22Rv1 (cell line): Measurements from ENCODE around the gene TRDMT1.

Source experiments
- H3K27ac ChIP-seq: fragments of 450-650 bp; 2 replicates; pipeline ENCODE4 v1.5.1; 2017
- ZFX ChIP-seq: fragments of 450-650 bp; IDR thresholded peaks from 2 replicates; pipeline ENCODE4 v1.6.1; 2017; ENCODE audit warnings: antibody characterized with exemption, borderline replicate concordance
- TF ChIP-seq, protein P1 (sequence below): fragments of 450-650 bp; IDR thresholded peaks from 2 replicates; pipeline ENCODE4 v1.5.1; 2017; ENCODE audit warnings: mild to moderate bottlenecking

TRDMT1 gene

DNA sequence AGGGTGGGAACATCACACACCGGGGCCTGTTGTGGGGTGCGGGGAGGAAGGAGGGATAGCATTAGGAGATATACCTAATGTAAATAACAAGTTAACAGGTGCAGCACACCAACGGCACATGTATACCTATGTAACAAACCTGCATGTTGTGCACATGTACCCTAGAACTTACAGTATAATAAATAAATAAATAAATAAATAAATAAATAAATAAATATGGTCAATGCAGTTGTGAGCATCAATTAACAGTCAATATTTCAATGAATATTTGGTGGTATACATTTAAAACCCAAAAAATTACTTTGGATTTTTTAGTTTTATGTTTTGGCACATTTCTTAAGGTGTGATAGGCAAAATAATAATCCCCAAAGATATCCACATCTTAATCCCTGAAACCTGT lies 15.6 kb downstream of the TRDMT1 start:
- H3K27ac ChIP-seq, result no peak overlapping the region
- no peak for TF ChIP-seq ZFX
- TF ChIP-seq, protein P1, sequence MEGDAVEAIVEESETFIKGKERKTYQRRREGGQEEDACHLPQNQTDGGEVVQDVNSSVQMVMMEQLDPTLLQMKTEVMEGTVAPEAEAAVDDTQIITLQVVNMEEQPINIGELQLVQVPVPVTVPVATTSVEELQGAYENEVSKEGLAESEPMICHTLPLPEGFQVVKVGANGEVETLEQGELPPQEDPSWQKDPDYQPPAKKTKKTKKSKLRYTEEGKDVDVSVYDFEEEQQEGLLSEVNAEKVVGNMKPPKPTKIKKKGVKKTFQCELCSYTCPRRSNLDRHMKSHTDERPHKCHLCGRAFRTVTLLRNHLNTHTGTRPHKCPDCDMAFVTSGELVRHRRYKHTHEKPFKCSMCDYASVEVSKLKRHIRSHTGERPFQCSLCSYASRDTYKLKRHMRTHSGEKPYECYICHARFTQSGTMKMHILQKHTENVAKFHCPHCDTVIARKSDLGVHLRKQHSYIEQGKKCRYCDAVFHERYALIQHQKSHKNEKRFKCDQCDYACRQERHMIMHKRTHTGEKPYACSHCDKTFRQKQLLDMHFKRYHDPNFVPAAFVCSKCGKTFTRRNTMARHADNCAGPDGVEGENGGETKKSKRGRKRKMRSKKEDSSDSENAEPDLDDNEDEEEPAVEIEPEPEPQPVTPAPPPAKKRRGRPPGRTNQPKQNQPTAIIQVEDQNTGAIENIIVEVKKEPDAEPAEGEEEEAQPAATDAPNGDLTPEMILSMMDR, result no peak

DNA sequence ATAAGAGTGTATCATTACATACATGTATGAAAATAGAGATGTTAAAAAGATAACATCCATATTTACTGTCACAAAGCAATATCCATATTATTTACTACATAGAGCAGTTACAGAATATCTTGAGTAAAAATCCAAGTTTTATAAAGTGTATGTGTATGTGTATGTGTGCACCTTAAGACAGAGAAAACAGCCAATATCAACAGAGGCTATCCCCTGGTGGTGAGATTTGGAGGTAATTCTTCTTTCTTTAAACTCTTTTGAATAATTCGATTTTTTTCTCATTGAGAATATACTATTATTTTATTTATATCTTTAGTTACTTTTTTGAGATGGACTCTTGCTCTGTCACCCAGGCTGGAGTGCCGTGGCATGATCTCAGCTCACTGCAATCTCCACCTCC lies 18.4 kb downstream of the TRDMT1 start:
- TF ChIP-seq, protein P1, result peak; percentile 14
- TF ChIP-seq ZFX, result no peak
- no peak overlapping the region for H3K27ac ChIP-seq

DNA sequence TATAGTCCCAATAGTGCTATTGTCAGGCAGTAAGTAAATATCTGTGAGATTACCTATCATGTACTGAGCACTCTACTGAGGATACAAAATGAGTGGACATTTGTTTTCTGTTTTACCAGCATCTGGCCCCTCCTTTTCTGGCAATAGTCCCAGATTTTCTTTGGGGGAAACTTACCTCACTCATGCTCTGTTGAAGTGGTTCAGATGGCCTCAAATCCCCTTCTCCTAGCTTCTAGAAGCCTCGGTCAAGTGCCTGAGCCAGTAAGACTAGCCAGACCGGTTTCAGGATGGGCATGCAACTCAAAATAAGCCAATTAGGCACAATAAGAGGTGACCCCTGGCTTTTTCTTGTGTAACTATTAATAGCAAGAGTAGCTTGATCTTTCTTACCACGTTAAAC lies 19.7 kb downstream of the TRDMT1 start:
- no peak for TF ChIP-seq ZFX
- TF ChIP-seq, protein P1, result no peak
- H3K27ac ChIP-seq, result no peak overlapping the region

DNA sequence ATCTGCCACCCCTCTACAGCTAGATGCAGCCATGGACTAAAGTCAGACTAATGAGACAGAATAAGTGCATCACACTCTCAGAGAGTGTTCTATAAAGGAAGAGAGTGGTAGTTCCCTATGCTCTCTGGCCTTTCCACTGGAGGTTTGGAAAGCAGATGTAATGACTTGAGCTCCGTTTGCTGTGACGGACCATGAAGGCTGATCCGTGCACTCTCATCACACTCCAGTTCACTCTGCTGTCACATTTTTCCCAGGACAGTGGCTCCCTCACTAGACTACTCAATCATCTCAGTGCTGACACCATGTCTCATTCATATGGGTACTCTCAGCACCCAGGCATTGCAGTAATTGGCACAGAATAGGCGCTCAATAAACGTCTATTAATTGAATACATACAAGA lies 20.4 kb downstream of the TRDMT1 start:
- TF ChIP-seq, protein P1, result no peak
- no peak for TF ChIP-seq ZFX
- no peak overlapping the region for H3K27ac ChIP-seq

DNA sequence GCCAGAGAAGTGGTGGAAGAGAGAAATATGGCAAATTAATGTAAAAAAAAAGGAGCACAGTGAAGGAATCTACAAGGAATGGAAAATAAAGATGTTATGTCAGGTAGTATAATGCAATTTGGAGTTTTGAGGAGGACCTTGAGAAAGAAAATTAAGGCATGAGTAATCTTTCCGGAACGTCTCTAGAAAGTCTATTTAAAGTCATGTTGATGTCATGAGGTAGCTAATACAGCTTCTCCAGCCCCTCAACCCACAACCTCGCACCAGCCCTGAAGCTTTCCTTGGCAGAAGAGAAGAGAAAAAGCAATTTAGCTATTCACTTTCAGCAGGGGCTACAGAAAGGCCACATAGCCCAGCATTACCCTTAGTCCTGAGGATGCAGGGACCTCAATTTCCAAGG lies 22.5 kb downstream of the TRDMT1 start:
- TF ChIP-seq ZFX, result no peak
- TF ChIP-seq, protein P1, result no peak
- no peak overlapping the region for H3K27ac ChIP-seq

DNA sequence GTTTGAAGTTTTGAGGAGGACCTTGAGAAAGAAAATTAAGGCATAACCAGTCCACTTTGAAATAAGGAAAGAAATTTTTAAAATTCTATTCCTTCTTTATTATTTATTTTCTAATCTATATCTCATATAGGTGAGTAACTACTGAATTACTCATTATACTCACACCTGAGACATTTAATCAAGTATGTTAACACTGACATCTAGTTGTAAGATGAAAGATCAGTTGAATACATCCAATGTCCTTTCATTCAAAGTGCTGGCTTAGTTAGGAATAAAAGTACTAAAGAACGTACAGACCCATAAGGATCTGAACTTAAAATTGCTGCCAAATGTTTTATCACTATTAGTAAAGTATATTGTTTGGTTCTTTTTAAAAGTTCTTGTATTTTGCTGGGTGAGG lies 23.5 kb downstream of the TRDMT1 start:
- TF ChIP-seq, protein P1, result peak; percentile 29; the same call in 1 of the 2 replicates
- no peak for TF ChIP-seq ZFX
- H3K27ac ChIP-seq, result peak overlapping the region; percentile 20; the same call in 1 of the 2 replicates

DNA sequence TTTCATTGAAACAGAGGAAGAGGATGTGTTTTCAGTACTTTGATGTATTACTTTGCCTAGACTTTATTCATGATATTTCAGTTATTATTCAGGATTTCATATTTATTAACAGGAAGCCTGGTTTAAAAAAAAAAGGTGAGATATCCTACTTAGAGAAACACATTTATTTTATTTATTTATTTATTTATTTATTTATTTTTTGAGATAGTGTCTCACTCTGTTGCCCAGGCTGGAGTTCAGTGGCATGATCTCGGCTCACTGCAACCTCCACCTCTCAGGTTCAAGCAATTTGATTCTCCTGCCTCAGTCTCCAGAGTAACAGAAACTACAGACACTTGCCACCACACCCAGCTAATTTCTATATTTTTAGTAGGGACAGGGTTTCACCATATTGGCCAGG lies 24.5 kb downstream of the TRDMT1 start:
- TF ChIP-seq, protein P1, result no peak
- no peak for TF ChIP-seq ZFX

More for the DNA sequence above, 24.5 kb downstream of the TRDMT1 start:
- H3K27ac ChIP-seq, result no peak overlapping the region; the same call in 1 of the 2 replicates
